ENCODE results near the gene FANCM.

GRCh38 chr14:45246151-45246550, 110.4 kb downstream of the FANCM start:
- TF ChIP-seq, protein P1, sequence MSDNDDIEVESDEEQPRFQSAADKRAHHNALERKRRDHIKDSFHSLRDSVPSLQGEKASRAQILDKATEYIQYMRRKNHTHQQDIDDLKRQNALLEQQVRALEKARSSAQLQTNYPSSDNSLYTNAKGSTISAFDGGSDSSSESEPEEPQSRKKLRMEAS (IDR thresholded peaks at IDR 0.05; ENCODE audit: insufficient read depth, insufficient read length): no peak
- TF ChIP-seq MYC (IDR thresholded peaks at IDR 0.05; ENCODE audit: low read depth, low read length) (no peak), CTCF (IDR thresholded peaks at IDR 0.05; ENCODE audit: extremely low read depth in 1 of 2, insufficient read depth in 1 of 2, low read depth in 1 of 2, low read length in 2 of 2) (no peak), POLR2A (IDR thresholded peaks at IDR 0.05; ENCODE audit: low read depth, low read length) (no peak), EZH2 (IDR thresholded peaks at IDR 0.05; ENCODE audit: borderline replicate concordance, low read depth, low read length, severe bottlenecking) (no peak), POLR2AphosphoS5 (IDR thresholded peaks at IDR 0.05; ENCODE audit: insufficient read depth, low read depth, low read length) (no peak), JUN (IDR thresholded peaks at IDR 0.05; ENCODE audit: borderline replicate concordance, insufficient read depth, insufficient read length, low read depth) (no peak)
